ENCODE measurements around the gene NUBP2.
"Not testable (repeated sequence)": the region's sequence is repeated elsewhere in the genome, so short reads cannot be mapped to it uniquely, and the experiment has no call there.

The NUBP2 gene

DNA sequence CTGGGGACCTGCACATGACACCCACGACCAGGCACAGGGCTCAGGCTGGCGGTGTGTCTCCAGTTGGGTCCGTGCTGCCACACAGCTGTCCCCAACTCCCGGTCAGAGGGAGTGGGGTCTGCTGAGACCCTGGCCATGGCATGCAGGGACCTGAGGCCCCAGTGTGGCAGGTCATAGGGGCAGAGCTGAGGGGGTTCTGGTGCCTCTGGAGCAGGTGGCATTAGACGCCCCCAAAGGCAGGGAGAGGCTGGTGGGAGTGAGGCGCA is 4.2 kb downstream of the NUBP2 start:
- no peak for FAIRE-seq

GRCh38 chr16:1787322-1788094 is 4.7 kb downstream of the NUBP2 start:
- FAIRE-seq, result no peak

- FAIRE-seq, result no peak
These were observed 5.4 kb downstream of the NUBP2 start for GRCh38 chr16:1788095-1788707.

- FAIRE-seq, result no peak
These were observed 5.9 kb downstream of the NUBP2 start for GRCh38 chr16:1788708-1789100.

- FAIRE-seq, result no peak
These were observed 6.9 kb downstream of the NUBP2 start for GRCh38 chr16:1789643-1790045.

DNA sequence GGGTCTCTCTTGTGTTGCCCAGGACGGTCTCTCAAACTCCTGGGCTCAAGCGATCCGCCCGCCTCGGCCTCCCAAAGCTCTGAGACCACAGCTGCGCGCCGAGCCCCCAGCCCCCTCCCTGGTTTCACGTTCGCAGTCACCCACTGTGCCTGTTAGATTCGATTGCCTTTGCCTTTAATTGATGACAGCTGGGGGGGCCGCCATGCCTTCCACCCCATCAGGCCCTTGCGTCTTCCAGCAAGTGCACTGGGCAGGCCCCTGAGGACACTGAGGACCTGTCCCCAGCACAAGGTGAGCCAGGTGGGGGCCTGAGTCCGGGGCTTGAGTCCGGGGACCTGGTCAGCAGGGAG is 7.5 kb downstream of the NUBP2 start:
- no peak for FAIRE-seq

GRCh38 chr16:1790611-1791255 is 8.0 kb downstream of the NUBP2 start:
- no peak for FAIRE-seq

GRCh38 chr16:1791256-1791942 is 8.6 kb downstream of the NUBP2 start:
- FAIRE-seq, result no peak

DNA sequence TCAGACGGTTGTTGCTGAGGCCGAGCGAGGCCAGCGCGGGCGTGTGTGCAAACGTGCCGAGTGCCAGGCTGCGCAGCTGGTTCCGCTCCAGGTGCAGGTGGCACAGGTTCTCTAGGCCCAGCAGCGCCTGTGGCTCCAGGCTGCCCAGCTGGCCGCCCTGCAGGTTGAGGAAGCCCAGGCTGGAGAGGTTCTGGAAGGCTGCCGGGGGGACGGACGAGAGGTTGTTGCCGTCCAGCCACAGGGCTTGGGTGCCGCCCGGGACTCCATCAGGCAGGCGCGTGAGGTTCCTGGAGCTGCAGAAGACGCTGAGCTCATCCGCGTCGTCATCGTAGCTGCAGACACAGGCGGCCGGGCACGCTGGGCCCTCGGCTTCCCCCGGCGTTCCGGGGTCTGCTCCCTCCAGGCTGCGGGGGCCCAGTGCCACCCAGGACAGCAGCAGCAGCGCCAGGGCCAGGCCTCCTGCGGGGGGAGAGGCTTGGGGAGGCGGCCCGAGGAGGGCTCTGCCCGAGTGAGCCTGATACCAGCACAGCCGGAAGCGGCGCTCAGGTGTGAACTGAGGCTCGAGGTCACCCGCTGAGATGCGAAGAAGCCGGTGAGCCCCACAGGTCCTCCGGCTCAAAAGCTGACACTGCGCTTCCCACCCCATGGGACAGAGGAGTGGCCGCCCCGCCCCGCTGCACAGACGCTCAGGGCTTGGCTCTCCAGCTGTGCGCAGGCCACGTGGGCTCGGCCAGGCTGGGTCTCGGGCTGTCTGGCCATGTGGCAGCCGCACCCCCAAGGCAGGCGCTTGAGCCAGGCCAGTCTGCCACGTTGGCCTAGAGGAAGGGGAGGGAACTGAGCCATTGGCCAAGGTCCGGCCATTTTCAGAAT is 9.4 kb downstream of the NUBP2 start:
- FAIRE-seq, result no peak

- no peak for FAIRE-seq
These were observed 10.2 kb downstream of the NUBP2 start for GRCh38 chr16:1792836-1793577.

DNA sequence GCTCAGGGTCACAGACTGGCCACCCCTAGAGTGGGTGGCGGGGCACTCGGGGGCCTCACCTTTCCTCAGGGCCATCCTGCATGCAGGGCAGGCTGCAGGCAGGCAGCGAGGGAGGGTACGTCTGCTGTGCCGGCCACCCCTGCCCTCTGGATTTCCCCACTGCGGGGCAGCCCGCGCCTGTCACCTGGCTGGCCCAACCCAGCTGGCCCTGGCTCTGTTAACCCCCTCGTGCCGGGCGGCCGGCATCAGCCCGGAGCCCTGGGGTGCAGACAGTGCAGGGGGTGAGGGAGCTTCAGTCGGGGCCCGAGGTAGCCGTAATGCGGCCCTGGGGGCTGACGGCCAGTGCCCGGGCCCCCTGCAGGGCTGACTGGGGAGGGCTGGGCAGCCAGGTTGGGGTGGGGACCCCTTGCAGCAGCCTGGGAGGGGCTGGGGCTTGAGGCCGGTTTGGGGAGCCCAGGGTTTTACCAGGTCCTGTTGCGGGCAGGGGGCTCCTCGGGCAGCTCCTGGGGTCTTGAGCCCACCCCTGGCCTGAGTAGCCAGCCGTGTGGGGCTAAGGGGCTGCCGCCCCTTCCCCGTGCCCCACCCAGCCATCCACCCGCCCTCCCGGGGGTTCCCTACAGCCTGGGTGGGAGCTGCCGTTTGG is 10.9 kb downstream of the NUBP2 start, which contains the start of gene IGFALS:
TSS of gene IGFALS (minus strand) at position 128 of the 643 bp plus-strand sequence. CDS start at position 75, 53 bp downstream.
- no peak for FAIRE-seq

DNA sequence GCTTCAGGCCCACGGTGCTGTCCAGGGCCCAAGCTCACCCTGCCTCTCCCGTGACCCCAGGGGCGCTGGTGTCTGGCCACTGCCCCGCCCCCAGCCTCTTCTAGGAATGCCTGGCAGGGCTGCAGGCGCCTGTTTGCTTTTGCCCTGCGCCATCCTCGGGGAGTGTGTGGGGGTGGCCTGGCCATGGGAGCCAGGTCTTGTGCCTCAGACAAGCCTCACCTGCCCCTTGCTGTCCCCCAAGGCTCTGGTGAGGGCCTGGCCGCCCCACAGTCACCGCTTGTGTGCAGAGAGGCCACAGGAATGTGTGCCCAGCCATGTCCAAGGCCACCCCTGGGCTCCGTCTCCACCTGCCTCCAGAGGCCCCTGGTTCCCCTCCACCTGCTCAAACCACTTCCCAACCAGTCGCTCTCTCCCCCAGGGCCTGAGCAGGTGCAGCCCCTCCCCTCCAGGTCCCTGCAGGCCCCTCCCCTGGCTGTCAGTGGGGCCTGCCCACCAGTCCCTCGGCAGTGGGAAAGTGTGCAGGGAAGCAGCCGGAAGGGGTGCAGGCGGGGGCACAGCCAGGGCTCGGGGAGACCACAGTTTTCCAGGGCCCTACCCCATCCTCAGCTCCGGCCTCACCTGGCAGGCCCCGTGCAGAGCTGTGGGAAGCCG is 11.6 kb downstream of the NUBP2 start:
- FAIRE-seq, result no peak

DNA sequence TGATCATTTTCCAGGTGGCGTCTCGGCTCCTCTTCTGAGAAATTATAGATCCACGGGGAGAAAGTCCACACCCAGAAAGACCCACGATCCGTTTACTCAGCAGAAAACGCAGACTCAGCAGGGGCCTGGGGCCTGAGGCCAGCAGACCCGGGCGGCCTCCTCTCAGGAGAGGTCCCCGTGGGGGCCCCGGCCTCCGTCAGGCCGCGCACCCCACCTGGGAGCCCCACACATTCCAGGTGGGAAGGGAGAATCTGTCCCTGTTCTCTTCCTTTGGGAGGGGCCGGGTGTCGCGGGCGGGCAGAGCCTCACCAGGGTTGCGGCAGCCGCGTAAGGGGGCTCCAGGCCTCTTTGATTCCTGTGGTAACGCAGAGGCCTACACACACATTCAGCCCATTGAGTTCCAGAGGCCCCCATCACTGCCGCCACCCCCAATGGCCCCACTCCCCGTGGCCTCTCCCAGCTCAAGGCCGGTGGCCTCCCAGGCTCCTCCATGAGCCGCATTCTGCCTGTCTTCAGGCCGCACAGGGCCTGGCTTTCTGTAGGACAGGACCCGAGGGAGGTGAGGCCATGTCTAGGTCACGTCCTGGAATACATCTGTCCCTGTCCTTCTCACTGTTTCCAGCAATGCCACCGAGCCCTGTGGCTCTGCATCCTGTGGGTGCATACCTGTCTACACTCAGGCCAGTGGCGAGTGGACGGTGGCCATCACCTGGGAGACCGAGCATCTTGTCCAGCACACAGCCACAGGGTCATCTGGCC is 12.3 kb downstream of the NUBP2 start:
- no peak for FAIRE-seq

DNA sequence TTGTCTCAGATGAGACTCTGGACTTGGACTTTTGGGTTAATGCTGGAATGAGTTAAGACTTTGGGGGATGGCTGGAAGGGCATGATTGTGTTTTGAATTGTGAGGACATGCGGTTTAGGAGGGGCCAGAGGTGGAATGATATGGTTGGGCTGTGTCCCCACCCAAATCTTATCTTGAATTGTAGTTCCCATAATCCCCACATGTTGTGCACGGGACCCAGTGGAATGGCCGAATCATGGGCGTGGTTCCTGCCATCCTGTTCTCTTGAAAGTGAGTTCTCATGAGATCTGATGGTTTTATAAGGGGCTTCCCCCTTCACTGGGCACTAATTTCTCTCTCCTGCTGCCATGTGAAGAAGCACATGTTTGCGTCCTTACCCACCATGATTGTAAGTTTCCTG is 16.5 kb downstream of the NUBP2 start:
- FAIRE-seq, result not testable (repeated sequence)

GRCh38 chr16:1800701-1801100 is 17.9 kb downstream of the NUBP2 start:
- FAIRE-seq, result no peak

DNA sequence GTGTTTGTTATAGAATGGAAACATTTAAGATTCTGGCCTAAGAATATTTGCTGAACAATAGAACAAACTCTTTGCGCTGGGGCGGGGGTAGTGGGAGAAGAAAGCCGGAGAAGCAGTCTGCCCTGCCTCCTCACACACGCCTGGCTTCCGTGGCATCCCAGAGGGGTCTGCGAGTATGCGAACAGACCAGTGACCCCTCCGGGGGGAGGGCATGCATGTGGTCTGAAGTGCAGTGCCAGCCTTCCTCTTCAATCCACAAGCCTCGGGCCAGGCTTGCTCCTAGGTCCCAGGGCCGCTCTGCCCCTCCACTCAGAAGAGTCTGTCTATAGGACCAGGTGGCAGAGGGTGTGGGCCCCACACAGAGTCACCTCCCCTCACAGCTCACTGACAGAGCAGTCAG is 24.9 kb downstream of the NUBP2 start:
- no peak for FAIRE-seq

- FAIRE-seq, result no peak
These were observed 25.9 kb downstream of the NUBP2 start for GRCh38 chr16:1808691-1809090.

DNA sequence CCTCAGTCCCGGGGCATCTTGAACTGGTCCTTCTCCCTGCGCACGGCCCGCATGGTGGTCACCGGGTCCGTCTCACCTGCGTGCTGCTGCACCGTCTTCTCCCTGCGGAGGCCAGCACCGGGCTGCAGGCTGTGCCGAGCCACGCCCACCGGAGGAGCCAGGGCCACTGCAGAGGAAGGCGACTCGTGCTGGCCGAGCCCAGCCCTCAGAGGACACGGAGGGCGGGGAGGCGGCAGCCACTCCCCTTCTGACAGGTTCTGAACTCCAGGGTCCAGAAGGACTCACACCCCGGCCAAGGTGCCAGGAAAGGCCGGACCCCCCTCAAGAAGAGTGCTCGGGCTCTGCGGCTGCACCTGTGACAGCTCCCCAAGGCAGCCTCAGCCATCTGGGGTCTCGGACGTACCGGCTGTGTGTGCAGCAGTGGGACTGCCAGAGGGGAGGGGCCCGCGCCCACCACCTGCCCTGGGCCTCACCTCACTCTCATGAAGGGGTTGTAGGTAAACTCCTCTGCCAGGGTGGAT is 26.6 kb downstream of the NUBP2 start:
- no peak for FAIRE-seq

DNA sequence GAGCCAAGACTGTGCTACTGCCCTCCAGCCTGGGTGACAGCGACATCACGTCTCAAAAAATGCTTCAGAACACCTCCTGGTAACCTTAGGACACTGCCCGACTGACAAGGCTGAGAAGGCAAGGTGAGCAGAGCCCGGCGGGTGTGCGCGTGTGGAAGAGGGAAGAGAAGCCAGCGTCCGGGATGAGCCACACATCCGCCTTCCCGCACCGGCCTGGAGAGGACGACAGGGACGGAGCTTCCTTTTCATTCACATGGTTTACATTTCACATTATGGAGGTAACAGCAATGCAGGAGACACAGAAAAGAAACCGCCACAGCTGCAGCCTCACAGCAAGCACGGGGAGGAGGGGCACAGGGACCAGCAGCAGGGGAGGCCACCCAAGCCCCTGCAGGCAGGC is 27.3 kb downstream of the NUBP2 start:
- FAIRE-seq, result no peak

DNA sequence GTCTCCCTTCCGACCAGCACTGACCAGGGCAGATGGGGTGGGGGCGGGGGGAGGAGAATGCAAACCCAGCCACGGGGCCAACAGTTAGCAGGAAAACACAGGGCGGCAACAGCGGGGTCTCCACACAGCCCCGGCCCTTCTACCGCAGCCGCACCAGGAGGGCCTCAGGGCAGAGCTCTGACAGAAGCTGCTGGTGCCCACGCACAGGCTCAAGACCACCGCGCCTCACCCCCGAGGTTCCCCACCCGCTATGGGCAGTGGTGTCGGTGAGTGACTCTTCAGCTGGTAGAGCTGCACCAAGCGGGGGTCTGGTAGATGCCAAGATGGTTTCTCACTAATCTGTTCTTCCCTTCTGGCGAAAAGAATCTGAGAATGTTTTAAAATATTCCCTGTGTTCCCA is 27.8 kb downstream of the NUBP2 start:
- no peak for FAIRE-seq
